Thyroid gland (tissue), 4 donors: ENCODE results near the gene PAX5. TPM values are rescaled to one million over a fixed set of nuclear protein-coding genes. Genes with fewer than 3 reads are reported as not detected.

ENCODE experiments used
- DNase-seq, 2 donors: peaks; one replicate each; pipeline ENCODE4 v3.0.0-alpha.2; 2019
- H3K27ac ChIP-seq, 3 donors: fragments of 200-600 bp; sonication (generic); 1 replicate in 2 of 3; 2 replicates in 1 of 3; pipeline ENCODE4 v1.5.1; 2016 to 2019; ENCODE audit warnings: mild to moderate bottlenecking in 1 of 3, moderate library complexity in 1 of 3
- H3K27me3 ChIP-seq: fragments of 200-600 bp; sonication (generic); one replicate; pipeline ENCODE4 v1.5.1; 2019
- H3K36me3 ChIP-seq, 2 donors: fragments of 200-600 bp; sonication (generic); one replicate each; pipeline ENCODE4 v1.5.1; 2016 to 2019
- H3K4me1 ChIP-seq, 2 donors: fragments of 200-600 bp; sonication (generic); one replicate each; pipeline ENCODE4 v1.5.1; 2017 to 2019
- H3K4me3 ChIP-seq, 3 donors: fragments of 200-600 bp; sonication (generic); replicated peaks in 1 of 3; 1 replicate in 2 of 3; 2 replicates in 1 of 3; pipeline ENCODE4 v1.5.1; 2016; ENCODE audit warnings: mild to moderate bottlenecking in 1 of 3
- H3K9me3 ChIP-seq: fragments of 200-600 bp; sonication (generic); one replicate; pipeline ENCODE4 v1.5.1; 2017
- POLR2A ChIP-seq, 2 donors: fragments of 450-650 bp; IDR thresholded peaks; one replicate each; pipeline ENCODE4 v1.6.1; 2017; ENCODE audit warnings: antibody characterized with exemption in 2 of 2, mild to moderate bottlenecking in 2 of 2, moderate library complexity in 1 of 2
- WGBS, 2 donors: methylation state at CpG; one replicate each; pipeline ENCODE4 v1.1.5; 2017; 5-methylcytosine and 5-hydroxymethylcytosine counted together
- intact Hi-C: fragments of 100-400 bp; cut with DNase I; formaldehyde crosslinking; loops from one replicate; pipeline ENCODE4 v1.15.1; 2023
- total RNA-seq, 4 donors: library from RNA; depleted of rRNA; stranded (reverse); fragments of >200 nt; gene quantifications; one replicate each; pipeline ENCODE4 v1.2.3, GENCODE V29; 2016
- TF ChIP-seq, protein P1 (sequence below), 6 experiments: fragments of 200-600 bp in 3 of 6; fragments of 450-650 bp in 3 of 6; sonication (generic) in 3 of 6; IDR thresholded peaks; one replicate each; pipeline ENCODE4 v1.5.1; 2016 to 2019; ENCODE audit warnings: antibody characterized with exemption in 6 of 6, mild to moderate bottlenecking in 2 of 6, inconsistent platforms in 1 of 6, moderate library complexity in 1 of 6

Gene PAX5
- total RNA-seq, 4 donors from 2014 or later = 0.68 TPM; not detected in 3

DNA sequence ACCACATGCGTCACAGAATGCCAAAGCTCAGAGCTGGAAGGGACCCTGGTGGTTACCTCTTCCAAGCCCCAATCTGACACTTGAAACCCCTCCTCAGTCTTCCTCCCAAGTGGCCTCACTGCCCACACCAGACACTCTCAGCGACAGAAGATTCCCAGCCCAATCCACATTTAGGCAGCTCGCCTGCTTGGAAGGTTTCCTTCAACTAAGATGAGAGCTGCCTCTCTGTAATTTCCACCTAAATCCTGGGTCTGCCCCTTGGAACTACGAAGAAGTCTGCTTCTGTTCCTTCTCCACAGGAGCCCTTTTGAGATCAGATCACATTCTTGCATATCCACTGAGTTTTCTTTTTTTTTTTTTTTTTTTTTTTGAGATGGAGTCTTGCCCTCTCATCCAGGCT is 83.7 kb downstream of the PAX5 start:
- 60 to 62% methylated on average over 4 of the region's 4 CpGs for WGBS, 2 donors

DNA sequence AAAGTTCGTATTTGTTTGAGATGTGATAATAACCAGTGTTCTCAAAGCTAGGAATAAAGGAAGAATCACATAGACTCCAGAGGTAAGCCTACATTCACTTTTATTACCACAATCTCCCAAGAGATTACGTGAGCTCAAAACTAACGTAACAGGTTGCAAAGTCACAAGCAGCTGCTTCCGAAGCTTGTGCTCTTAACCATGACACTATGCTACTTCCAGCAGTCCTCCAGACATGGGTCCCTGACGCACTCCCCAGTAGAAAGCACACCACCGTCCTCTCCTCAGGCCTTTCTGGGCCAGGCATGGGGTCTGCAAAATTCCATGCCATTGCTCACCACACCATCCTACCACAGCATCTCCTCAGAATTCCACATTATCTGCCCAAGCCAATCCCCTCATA is 84.6 kb downstream of the PAX5 start:
- no peak for DNase-seq
- TF ChIP-seq POLR2A (IDR thresholded peaks at IDR 0.05) = no peak
- TF ChIP-seq, protein P1, sequence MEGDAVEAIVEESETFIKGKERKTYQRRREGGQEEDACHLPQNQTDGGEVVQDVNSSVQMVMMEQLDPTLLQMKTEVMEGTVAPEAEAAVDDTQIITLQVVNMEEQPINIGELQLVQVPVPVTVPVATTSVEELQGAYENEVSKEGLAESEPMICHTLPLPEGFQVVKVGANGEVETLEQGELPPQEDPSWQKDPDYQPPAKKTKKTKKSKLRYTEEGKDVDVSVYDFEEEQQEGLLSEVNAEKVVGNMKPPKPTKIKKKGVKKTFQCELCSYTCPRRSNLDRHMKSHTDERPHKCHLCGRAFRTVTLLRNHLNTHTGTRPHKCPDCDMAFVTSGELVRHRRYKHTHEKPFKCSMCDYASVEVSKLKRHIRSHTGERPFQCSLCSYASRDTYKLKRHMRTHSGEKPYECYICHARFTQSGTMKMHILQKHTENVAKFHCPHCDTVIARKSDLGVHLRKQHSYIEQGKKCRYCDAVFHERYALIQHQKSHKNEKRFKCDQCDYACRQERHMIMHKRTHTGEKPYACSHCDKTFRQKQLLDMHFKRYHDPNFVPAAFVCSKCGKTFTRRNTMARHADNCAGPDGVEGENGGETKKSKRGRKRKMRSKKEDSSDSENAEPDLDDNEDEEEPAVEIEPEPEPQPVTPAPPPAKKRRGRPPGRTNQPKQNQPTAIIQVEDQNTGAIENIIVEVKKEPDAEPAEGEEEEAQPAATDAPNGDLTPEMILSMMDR (IDR thresholded peaks at IDR 0.05) = no peak
- no peaks in the 10 kb centered on the region for H3K36me3 ChIP-seq
- H3K4me1 ChIP-seq = no peaks in the 10 kb centered on the region
- intact Hi-C loops = no loop called here
- no peak overlapping the region for H3K27ac ChIP-seq
- H3K27me3 ChIP-seq = no peaks in the 10 kb centered on the region
- no peaks in the 10 kb centered on the region for H3K9me3 ChIP-seq
- WGBS, 2 donors = 83 to 85% methylated on average over 6 of the region's 6 CpGs
- H3K4me3 ChIP-seq = no peak overlapping the region

More for the DNA sequence above, 83.7 kb downstream of the PAX5 start:
- Histone ChIP-seq H3K27me3 (no peaks in the 10 kb centered on the region), H3K36me3 (no peaks in the 10 kb centered on the region), H3K9me3 (no peaks in the 10 kb centered on the region), H3K27ac (no peak overlapping the region), H3K4me1 (no peaks in the 10 kb centered on the region), H3K4me3 (no peak overlapping the region)
- intact Hi-C loops = no loop called here
- TF ChIP-seq, protein P1 (IDR thresholded peaks at IDR 0.05) = no peak
- TF ChIP-seq POLR2A (IDR thresholded peaks at IDR 0.05) = no peak
- no peak for DNase-seq

DNA sequence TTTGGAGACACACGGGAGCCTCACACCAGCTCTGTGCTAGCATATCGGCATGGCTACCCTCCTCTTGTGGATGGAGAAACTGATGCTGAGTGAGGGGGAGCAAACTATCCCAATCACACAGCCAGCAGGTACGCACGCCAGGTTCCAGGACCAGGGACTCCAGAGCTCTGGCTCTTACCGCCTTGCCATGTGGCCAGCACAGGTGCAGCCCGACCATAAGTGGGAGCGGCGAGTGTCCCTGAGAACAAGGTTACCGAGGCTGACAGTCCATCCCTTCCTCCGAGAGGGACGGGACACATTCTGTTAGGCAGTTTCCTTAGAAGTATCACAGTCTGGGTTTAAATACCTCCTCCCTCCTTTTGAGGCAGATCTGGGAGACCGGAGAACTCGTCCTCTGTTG is 86.0 kb downstream of the PAX5 start:
- H3K27ac ChIP-seq = no peak overlapping the region
- no peaks in the 10 kb centered on the region for H3K9me3 ChIP-seq
- no peak for DNase-seq
- 62 to 68% methylated on average over 13 of the region's 13 CpGs for WGBS, 2 donors
- H3K27me3 ChIP-seq = no peaks in the 10 kb centered on the region
- no peaks in the 10 kb centered on the region for H3K36me3 ChIP-seq
- TF ChIP-seq, protein P1 (IDR thresholded peaks at IDR 0.05) = no peak
- TF ChIP-seq POLR2A (IDR thresholded peaks at IDR 0.05) = no peak
- no peaks in the 10 kb centered on the region for H3K4me1 ChIP-seq
- H3K4me3 ChIP-seq = no peak overlapping the region
- intact Hi-C loops = no loop called here

DNA sequence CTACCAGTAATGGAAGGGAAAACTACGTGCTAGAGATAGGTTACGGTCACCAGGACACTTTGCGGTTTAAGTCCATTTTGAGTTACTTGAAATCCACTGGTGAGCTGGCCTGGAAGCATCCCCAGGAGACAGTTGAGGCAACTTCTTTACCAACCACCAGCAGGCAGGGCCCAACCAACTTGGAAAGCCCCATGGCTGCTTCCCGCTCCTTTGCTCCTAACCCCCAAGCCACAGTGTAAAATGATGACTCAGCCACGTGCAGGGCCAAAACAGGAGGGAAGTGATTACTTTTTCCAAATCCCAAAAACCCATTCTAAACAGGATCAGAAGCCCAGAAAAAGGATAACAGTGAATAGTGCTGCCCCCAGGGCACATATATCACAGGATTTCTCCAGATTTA is 87.4 kb downstream of the PAX5 start:
- Histone ChIP-seq H3K9me3 (no peaks in the 10 kb centered on the region), H3K36me3 (no peaks in the 10 kb centered on the region), H3K4me1 (no peaks in the 10 kb centered on the region), H3K27me3 (no peaks in the 10 kb centered on the region), H3K4me3 (no peak overlapping the region), H3K27ac (no peak overlapping the region)
- WGBS, 2 donors = 81 to 87% methylated on average over 5 of the region's 5 CpGs
- TF ChIP-seq, protein P1 (IDR thresholded peaks at IDR 0.05) = no peak
- TF ChIP-seq POLR2A (IDR thresholded peaks at IDR 0.05) = no peak
- intact Hi-C loops = no loop called here
- no peak for DNase-seq

DNA sequence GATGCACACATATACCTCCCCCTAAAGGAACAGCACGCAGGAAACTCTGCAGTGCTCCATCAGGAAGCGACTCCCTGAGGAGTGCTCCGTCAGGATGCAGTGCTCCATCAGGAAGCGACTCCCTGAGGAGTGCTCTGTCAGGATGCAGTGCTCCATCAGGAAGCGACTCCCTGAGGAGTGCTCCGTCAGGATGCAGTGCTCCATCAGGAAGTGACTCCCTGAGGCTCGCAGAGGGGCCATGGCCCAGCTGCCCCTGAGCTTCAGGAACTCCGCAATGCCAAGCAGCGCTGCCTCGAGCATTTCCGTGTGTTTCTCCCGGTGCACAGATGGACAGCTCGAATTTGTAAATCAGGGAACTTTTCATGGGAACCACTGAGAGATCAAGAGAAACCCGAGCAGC is 88.1 kb downstream of the PAX5 start:
- Histone ChIP-seq H3K9me3 (no peaks in the 10 kb centered on the region), H3K4me1 (no peaks in the 10 kb centered on the region)

More for the DNA sequence above, 88.1 kb downstream of the PAX5 start:
- no peak overlapping the region for H3K27ac ChIP-seq
- no peaks in the 10 kb centered on the region for H3K27me3 ChIP-seq
- intact Hi-C loops = no loop called here
- TF ChIP-seq, protein P1 (IDR thresholded peaks at IDR 0.05) = no peak
- TF ChIP-seq POLR2A (IDR thresholded peaks at IDR 0.05) = no peak
- H3K36me3 ChIP-seq = no peaks in the 10 kb centered on the region
- no peak overlapping the region for H3K4me3 ChIP-seq
- WGBS, 2 donors = 73 to 79% methylated on average over 12 to 14 of the region's 14 CpGs
- no peak for DNase-seq
